Activated naive CD4-positive, alpha-beta T cell treated with Interleukin-2 at 50 U/mL for 16 hours (primary cell): ENCODE results near the gene CCER1.

Experiments used
- DNase-seq: peaks from one replicate; pipeline ENCODE4 v3.0.0-alpha.2; 2020

CCER1 gene

GRCh38 chr12:90916516-90916915, 38.5 kb downstream of the CCER1 start:
- DNase-seq = no peak

DNA sequence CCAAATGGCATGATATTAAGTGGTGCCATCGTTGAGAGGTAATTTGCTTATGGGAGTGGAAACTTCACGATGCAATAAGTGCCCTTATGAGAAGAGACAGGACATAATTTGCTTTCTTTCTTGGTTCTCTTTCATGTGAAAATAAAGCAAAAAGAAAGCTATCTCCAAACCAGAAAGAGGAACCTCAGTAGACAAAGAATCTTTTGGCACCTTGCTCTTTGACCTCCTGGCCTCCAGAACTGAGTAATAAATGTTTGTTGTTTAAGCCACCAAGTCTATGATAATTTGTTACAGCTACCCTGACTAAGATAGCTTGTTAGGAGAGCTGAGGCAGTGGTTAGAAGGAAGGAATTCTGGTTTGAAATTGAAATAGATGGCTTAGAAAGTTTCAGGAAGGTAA, 39.6 kb downstream of the CCER1 start:
- DNase-seq = no peak

- no peak for DNase-seq
Measured at GRCh38 chr12:90910958-90911357, 44.0 kb downstream of the CCER1 start.

DNA sequence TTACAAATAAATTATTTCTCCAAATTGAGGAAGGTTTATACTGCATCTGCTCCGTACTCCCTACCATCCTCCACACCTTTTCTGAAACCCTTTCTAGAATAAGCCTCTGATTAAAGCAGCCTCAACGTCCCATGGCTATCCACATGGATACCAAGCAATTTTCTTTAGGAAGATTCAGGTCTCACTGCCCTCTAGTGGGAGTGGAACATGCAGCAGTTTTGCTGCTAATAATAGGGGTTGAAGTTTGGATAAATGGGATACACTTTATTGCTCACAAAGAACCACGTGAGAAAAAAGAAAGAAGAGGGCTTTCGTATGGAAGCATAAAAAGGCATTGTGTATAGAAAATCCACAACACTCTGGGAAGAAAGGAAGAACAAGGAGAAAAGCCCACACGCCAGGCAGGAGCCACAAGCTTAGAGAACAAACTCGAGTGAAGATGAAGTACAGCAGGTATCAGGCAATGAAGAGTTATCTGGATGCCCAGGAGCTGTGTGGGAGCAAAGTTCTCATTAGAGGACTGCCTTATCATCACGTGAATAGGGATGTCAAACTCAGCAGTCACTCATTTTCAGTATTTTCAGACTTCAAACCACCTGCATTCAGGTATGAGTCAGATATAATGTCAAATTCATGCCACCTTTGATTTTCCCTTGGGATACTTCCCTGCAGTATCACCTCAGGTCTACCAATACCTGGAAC, 45.8 kb downstream of the CCER1 start:
- no peak for DNase-seq

DNA sequence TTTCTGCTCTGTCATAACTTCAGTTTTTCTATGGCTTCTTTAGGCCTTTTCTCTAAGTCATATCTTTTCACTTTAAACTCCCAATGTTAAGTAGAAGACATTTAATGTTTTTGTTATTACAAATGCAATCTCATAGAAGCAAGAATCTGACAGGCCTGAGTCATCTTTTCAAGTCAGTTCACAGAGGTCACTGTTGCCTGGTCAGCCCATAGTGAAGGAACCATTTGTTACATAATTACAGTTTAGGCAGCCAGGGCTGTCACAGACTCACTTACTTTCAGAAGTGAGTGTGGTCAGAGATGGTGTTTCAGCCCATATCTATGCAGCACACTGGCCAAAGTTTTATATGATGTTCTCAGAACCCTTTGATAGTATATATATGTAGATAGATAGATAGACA, 46.5 kb downstream of the CCER1 start:
- DNase-seq = no peak

- DNase-seq = no peak
Measured at GRCh38 chr12:90905691-90906370, 49.1 kb downstream of the CCER1 start.

DNA sequence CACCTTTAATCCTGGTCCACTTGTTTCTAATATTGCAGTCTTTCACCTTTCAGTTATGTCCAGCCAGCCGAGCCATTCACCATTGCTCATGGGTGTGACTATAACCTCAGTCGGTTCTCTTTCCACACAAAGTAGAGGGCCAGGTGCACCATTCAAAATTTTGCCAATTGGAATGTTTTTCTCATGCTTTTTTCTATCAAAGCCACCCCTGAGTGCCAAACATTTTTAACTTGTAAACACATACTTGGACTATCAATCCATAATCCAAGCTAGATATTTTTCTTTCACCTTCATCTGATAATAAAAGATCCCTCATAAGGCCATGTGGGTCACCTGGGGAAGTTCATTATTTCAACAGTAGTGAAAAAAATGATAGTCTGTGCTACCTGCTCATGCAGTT, 52.4 kb downstream of the CCER1 start:
- DNase-seq = no peak
